ENCODE results near the gene PIP4P1. TPM values are rescaled to one million over a fixed set of nuclear protein-coding genes. Genes with fewer than 3 reads are reported as not detected.

The PIP4P1 gene
- total RNA-seq, 2 donors from 2014 or later = 42.0 to 42.9 TPM

DNA sequence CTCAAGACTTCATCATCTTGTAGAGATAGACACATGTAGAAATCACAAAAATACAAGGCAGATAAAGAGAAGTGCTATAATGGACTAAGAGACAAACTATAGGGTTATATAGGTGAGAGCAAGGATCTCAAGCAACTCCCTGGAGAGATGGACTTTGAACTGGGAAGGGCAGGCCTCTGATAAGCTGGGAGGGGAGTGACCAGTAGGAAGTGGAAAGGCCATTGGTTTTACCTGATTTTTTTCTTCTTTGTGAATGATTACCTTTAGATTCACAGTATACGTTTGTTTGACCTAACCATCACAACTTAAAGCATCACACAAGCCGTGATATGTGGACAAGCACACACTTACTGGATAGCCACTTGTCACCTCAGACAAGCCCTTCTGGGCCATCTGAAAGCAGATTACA, 42.7 kb downstream of the PIP4P1 start:
- ATAC-seq (peak; percentile 77), DNase-seq (peak; percentile 35 to 85)
- intact Hi-C loops (cut with DNase I, micrococcal nuclease) = loop anchor here (10.0 kb wide), 3 partner anchors 46 to 266 kb away; partner anchors contain the start of genes ANG (in 2 of the 2), RNASE4 (in 2 of the 2), PIP4P1 (in 1 of the 2) and PNP (in 1 of the 2)

DNA sequence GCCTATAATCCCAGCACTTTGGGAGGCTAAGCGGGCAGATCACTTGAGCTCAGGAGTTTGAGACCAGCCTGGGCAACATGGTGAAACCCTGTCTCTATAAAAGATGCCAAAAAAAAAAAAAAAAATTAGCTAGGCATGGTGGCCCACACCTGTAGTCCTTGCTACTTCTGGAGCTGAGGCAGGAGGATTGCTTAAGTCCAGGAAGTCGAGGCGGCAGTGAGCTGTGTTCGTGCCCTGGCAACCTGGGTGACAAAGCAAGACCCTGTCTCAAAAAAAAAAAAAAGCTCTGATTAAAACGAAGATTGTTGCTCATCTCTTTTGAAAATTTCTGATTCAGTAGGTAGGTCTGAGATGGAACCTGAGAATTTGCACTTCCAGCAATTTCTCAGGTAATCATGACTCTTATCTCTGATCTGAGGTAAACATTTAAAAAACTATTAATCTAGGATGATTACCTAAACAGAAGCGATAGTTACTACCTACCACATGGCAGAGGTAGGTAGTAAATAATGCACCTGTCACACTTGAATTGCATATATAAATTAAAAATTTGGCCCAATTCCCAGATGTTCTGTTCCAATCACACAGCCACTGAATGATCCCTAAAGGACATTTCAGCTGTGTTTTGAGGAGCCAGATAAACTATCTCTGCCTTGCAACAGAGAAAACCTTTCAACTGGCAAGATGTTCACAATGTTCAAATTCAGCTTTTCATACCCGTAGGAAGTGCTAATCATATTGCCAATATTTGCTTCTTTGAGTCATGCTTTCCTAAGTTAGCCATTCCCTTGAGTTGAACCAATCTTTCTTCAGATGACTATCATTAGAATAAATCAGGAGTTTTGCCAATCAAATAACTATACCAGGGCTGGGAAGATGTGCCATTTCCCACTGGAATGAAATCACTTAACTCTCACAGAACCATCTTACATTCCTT, 43.7 kb downstream of the PIP4P1 start:
- ATAC-seq = peak; percentile 42
- no peak for DNase-seq
- intact Hi-C loops (cut with DNase I, micrococcal nuclease) = loop anchor here (10.0 kb wide), 3 partner anchors 47 to 267 kb away; partner anchors contain the start of genes ANG (in 2 of the 2), RNASE4 (in 2 of the 2), PIP4P1 (in 1 of the 2) and PNP (in 1 of the 2)

DNA sequence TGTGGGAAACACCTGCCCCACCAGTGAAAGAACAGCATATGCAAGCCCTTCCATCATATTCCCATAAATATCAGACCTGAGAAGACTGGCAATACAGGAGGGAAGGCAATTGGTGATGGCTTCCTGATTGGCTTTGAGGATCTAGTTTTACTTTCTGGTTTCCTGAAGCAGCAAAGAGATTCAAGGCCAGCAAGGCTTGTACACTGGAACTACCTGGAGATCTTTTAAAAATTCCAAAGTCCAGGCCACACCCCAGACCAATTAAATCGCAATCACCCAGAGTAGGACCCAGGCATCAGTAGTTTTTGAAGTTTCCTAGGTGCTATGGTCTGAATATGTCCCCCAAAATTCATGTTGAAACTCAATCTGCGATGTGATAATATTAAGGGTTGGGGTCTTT, 45.0 kb downstream of the PIP4P1 start:
- peak; percentile 44 for ATAC-seq
- DNase-seq = peak in 1 of 2 donors; percentile 57
- intact Hi-C loops (cut with DNase I, micrococcal nuclease) = loop anchor here (10.0 kb wide), 3 partner anchors 49 to 269 kb away; partner anchors contain the start of genes ANG (in 2 of the 2), RNASE4 (in 2 of the 2), PIP4P1 (in 1 of the 2) and PNP (in 1 of the 2)

DNA sequence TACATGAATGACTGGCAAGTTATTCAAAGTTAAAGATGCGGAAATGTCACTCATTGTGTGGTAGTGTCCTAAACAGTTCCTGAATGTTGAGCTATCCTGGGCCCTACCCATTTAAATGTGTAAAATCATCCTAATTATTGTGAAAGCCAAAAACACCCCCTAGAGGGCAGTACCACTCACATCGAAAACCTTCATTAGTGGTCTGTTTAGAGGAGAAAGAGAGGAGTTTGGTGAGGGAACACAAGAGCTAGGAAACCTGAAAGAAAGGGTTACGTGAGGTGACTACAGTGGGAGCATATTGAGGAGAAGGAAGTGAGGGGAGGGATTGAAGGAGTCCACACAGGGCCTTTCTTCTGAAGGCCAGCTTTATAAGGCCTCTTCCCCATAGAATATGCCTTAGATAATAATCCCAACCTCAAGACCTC, 45.4 kb downstream of the PIP4P1 start:
- intact Hi-C loops (cut with DNase I, micrococcal nuclease) = loop anchor here (10.0 kb wide), 3 partner anchors 49 to 269 kb away; partner anchors contain the start of genes ANG (in 2 of the 2), RNASE4 (in 2 of the 2), PIP4P1 (in 1 of the 2) and PNP (in 1 of the 2)
- DNase-seq = no peak
- no peak for ATAC-seq

DNA sequence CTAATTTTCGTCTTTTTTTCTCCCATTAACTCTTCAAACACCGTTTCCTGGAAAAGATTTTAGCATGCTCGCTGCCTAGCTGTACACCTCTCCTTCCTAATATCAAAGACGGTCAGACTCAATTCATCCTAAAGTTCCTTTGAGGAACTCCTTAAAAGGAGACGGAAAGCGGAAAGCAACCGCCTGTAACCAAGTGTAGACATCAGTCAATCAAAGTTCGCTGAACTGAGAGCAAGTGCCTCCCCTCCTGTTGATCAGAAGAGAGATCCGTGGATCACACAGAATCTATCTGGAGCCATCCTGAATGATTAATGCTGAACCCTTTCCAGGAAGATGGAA, 47.5 kb downstream of the PIP4P1 start:
- ATAC-seq (no peak), DNase-seq (no peak)
- intact Hi-C loops (cut with DNase I, micrococcal nuclease) = loop anchor here (10.0 kb wide), 3 partner anchors 51 to 271 kb away; partner anchors contain the start of genes ANG (in 2 of the 2), RNASE4 (in 2 of the 2), PIP4P1 (in 1 of the 2) and PNP (in 1 of the 2)

DNA sequence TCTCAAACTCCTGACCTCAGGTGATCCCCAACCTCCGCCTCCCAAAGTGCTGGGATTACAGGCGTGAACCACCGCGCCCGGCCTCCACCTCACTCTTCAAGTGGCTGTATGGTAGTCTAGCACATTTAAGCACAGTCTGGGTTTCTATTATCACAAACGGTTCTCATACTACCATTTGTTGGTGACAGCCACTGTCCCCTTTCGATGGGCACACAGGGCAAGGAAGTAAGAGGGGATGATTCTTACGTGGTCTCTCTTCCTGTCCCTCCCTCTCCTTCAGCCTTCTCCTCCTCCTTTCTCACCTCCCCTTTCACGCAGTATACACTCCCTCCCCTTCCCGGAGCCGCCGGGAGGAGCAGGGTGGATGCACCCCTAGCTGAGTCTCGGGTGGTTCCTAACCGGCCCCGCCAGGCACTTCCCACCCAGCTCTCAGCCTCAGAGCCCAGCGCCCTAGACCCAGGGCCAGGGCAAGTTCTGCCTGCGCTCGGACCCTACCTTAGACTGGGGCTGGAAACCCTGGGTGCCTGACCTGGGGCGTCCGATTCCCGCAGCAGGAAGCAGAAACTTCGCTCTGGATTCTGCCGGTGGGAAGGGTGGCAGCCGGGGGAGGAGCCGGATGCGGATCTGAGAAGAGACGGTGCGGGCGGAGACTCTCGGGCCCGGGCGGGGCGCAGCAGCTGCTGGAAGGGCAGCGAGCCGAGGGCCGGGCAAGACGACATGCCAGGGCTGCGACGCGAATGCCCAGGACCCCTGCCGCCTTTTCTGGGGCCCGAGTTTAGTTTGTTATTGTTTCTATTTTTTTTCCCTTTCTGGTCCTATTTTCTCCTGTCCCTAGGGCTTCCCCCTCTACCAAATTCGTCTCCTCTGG, 48.1 kb downstream of the PIP4P1 start, which contains the start of gene TEP1:
TSS of gene TEP1 (minus strand) at position 626 of the 868 bp plus-strand sequence. CDS start 5,062 bp downstream, outside the sequence.
- intact Hi-C loops (cut with DNase I, micrococcal nuclease) = loop anchor here (10.0 kb wide), 3 partner anchors 52 to 272 kb away; partner anchors contain the start of genes ANG (in 2 of the 2), RNASE4 (in 2 of the 2), PIP4P1 (in 1 of the 2) and PNP (in 1 of the 2)
- peak; percentile 76 for ATAC-seq

DNA sequence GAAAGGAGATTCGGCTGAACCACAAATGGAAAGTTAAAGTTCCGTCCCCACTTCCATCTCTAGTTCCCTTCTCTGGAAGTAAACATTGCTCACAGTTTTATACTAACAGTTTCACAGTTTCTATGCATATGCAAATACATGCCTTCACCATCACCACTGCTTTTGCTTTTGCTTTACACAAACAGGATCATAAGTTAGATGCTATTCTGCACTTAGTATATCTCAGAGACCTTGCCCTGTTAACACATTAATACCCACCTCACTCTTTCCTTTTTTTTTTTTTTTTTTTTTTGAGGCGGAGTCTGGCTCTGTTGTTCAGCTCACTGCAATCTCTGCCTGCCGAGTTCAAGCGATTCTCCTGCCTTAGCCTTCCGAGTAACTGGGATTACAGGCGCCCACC, 48.8 kb downstream of the PIP4P1 start:
- DNase-seq (no peak), ATAC-seq (peak; percentile 4)
- intact Hi-C loops (cut with DNase I, micrococcal nuclease) = loop anchor here (10.0 kb wide), 3 partner anchors 52 to 272 kb away; partner anchors contain the start of genes ANG (in 2 of the 2), RNASE4 (in 2 of the 2), PIP4P1 (in 1 of the 2) and PNP (in 1 of the 2)

More for the DNA sequence above, 48.1 kb downstream of the PIP4P1 start, which contains the start of gene TEP1:
- DNase-seq = peak; percentile 92 to 95

DNA sequence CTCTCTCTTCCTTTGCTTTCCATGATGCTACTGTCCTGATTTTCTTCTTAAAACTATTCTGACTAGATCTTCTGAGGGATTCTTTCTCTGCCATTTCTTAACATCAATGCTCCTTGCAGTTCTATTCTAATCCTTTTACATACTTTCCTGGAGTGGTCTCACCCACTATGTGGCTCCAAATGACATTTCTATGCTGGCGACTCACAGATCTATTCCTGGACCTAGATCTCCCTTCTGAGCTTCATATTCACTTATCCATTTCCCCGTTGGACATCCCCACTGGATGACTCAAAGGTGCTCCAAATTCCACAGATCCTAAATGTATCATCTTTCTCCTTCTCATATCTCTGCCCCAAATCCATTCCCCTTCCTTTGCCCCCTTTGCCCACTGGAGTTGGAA, 52.0 kb downstream of the PIP4P1 start:
- ATAC-seq (no peak), DNase-seq (no peak)
- intact Hi-C loops (cut with DNase I, micrococcal nuclease) = no loop called here

Other genes starting within 250 kb of the PIP4P1 start
- not detected for gene OR11H6, start 237.7 kb downstream of the PIP4P1 start, total RNA-seq
- not detected for gene OR11H7, start 232.5 kb downstream of the PIP4P1 start, total RNA-seq
- not detected for gene OR11H4, start 222.1 kb downstream of the PIP4P1 start, total RNA-seq
- 10 to 100 TPM in 1 of 2 donors, 1 to 10 TPM in 1; 9.6 to 11.1 TPM for gene TTC5, start 155.5 kb downstream of the PIP4P1 start, total RNA-seq
- gene CCNB1IP1, start 128.2 kb downstream of the PIP4P1 start, total RNA-seq = 10 to 100 TPM; 28.8 to 29.6 TPM
- gene PARP2, start 117.8 kb downstream of the PIP4P1 start, total RNA-seq = 10 to 100 TPM; 10.0 to 10.7 TPM
- 10 to 100 TPM; 72.1 to 74.3 TPM for gene TEP1, start 47.9 kb downstream of the PIP4P1 start, total RNA-seq
- gene KLHL33, start 25.3 kb downstream of the PIP4P1 start, total RNA-seq = under 1 TPM; 0.09 to 0.31 TPM
- gene OSGEP, start 6.6 kb downstream of the PIP4P1 start, total RNA-seq = 10 to 100 TPM; 31.2 to 35.0 TPM
- gene APEX1, start 6.2 kb downstream of the PIP4P1 start, total RNA-seq = 10 to 100 TPM; 80.5 to 93.9 TPM
- gene PNP, start 8.0 kb upstream of the PIP4P1 start, total RNA-seq = 10 to 100 TPM; 66.9 to 93.6 TPM
- gene RNASE10, start 44.1 kb upstream of the PIP4P1 start, total RNA-seq = 1 to 10 TPM in 1 of 2 donors, under 1 TPM in 1; 0.98 to 1.3 TPM
- not detected for gene RNASE9, start 99.6 kb upstream of the PIP4P1 start, total RNA-seq
- gene RNASE11, start 126.6 kb upstream of the PIP4P1 start, total RNA-seq = not detected
- not detected for gene RNASE12, start 129.9 kb upstream of the PIP4P1 start, total RNA-seq
- gene OR6S1, start 180.3 kb upstream of the PIP4P1 start, total RNA-seq = not detected
- 10 to 100 TPM; 52.2 to 62.1 TPM for gene RNASE4, start 223.1 kb upstream of the PIP4P1 start, total RNA-seq
- 10 to 100 TPM; 49.2 to 50.4 TPM for gene ANG, start 227.3 kb upstream of the PIP4P1 start, total RNA-seq

Measured in left colon (tissue), 2 donors.